K562 (cell line): ENCODE data around the gene MAST1. TPM values are rescaled to one million over a fixed set of nuclear protein-coding genes. Genes with fewer than 3 reads are reported as not detected.
"Not testable (repeated sequence)": the region's sequence is repeated elsewhere in the genome, so short reads cannot be mapped to it uniquely, and the experiment has no call there.

Source experiments
- ATAC-seq: fragments of 200-7000 bp; cut with Tn5 transposase; 3 replicates; pipeline ENCODE4 v1.9.1; 2020; ENCODE audit warnings: moderate library complexity
- BruUV-seq: library from RNA; stranded (reverse); fragments of 400-500 nt; replicated peaks from 2 replicates; lab custom pipeline; 2021; lab: Mats Ljungman, UMichigan
- CTCF ChIA-PET: fragments of 300-600 bp; formaldehyde crosslinking; extraction: SDS; loops from one replicate; lab custom pipeline; 2021; ENCODE audit warnings: low intra/inter-chr PET ratio; lab: Yijun Ruan, JAX
- POLR2A ChIA-PET: fragments of 300-600, 350-650 bp; sonication (Branson Sonifier 250); formaldehyde crosslinking; extraction: SDS; loops from one replicate; lab custom pipeline; 2021; ENCODE audit warnings: antibody characterized with exemption, inconsistent platforms; lab: Yijun Ruan, JAX
- DNase-seq, 4 experiments: peaks; one replicate each; pipeline versions ENCODE4 v3.0.0 to v3.0.0-alpha.2; 2011 to 2018; ENCODE audit warnings: low spot score in 3 of 4, mixed read lengths in 3 of 4; ENCODE audit errors: extremely low read depth in 1 of 4
- FAIRE-seq: peaks from 2 replicates; lab custom pipeline; 2011; peaks lifted over from hg19 to GRCh38; lab: Jason Lieb, UNC
- H2AFZ ChIP-seq: 2 replicates; pipeline ENCODE4 v1.6.0; 2011; ENCODE audit warnings: low read depth, low read length, control low read depth, inconsistent platforms
- H3K27ac ChIP-seq: fragments of 200-600 bp; 3 replicates; pipeline ENCODE4 v1.8.0; 2011; ENCODE audit warnings: low read depth, mild to moderate bottlenecking, control low read depth, inconsistent platforms, low read length, moderate library complexity, mixed read lengths; ENCODE audit errors: extremely low read depth
- H3K27me3 ChIP-seq, 2 experiments: fragments of 300-600 bp in 1 of 2; 2 replicates in 1 of 2; 3 replicates in 1 of 2; pipeline versions ENCODE4 v1.6.0 to v1.8.0; 2011; ENCODE audit warnings: inconsistent platforms in 2 of 2, low read length in 2 of 2, mild to moderate bottlenecking in 1 of 2, mixed read lengths in 1 of 2, moderate library complexity in 1 of 2; ENCODE audit not compliant: control insufficient read depth in 2 of 2, insufficient read depth in 2 of 2
- H3K36me3 ChIP-seq: fragments of 300-600 bp; 3 replicates; pipeline ENCODE4 v1.8.0; 2011; ENCODE audit warnings: mild to moderate bottlenecking, low read length, inconsistent platforms; ENCODE audit not compliant: control insufficient read depth, insufficient read depth
- H3K4me1 ChIP-seq, 2 experiments: fragments of 200-600 bp in 1 of 2; replicated peaks in 1 of 2; 2 replicates in 1 of 2; 3 replicates in 1 of 2; pipeline versions ENCODE4 v1.5.1 to v1.8.0; 2011; ENCODE audit warnings: inconsistent platforms in 2 of 2, low read length in 2 of 2, mild to moderate bottlenecking in 1 of 2, mixed read lengths in 1 of 2, moderate library complexity in 1 of 2; ENCODE audit not compliant: control insufficient read depth in 2 of 2, insufficient read depth in 2 of 2
- H3K4me2 ChIP-seq: 2 replicates; pipeline ENCODE4 v1.6.1; 2011; ENCODE audit warnings: low read length, control low read depth, inconsistent platforms, mixed read lengths; ENCODE audit not compliant: insufficient read depth
- H3K4me3 ChIP-seq: fragments of 200-600 bp; sonication (generic), shearing (Covaris generic); 2 replicates; pipeline ENCODE4 v1.5.1; 2016; ENCODE audit warnings: control low read depth, inconsistent platforms
- H3K79me2 ChIP-seq: fragments of 200-600 bp; 3 replicates; pipeline ENCODE4 v1.8.0; 2011; ENCODE audit warnings: low read length, inconsistent platforms; ENCODE audit not compliant: control insufficient read depth, insufficient read depth
- H3K9ac ChIP-seq, 2 experiments: 2 replicates each; pipeline versions ENCODE4 v1.6.0 to v1.6.1; 2011; ENCODE audit warnings: low read depth in 2 of 2, low read length in 2 of 2, control low read depth in 1 of 2, inconsistent platforms in 1 of 2, mild to moderate bottlenecking in 1 of 2, mixed read lengths in 1 of 2; ENCODE audit not compliant: insufficient read depth in 1 of 2
- H3K9me1 ChIP-seq: one replicate; pipeline ENCODE4 v1.6.0; 2011; ENCODE audit warnings: inconsistent platforms, mild to moderate bottlenecking, low read length, moderate library complexity; ENCODE audit not compliant: control insufficient read depth, insufficient read depth
- H3K9me3 ChIP-seq: replicated peaks from 2 replicates; pipeline ENCODE4 v1.5.1; 2011; ENCODE audit warnings: low read depth, low read length, inconsistent platforms; ENCODE audit not compliant: control insufficient read depth, insufficient read depth
- H4K20me1 ChIP-seq: replicated peaks from 2 replicates; pipeline ENCODE4 v1.6.1; 2011; ENCODE audit warnings: low read length, inconsistent platforms, mixed read lengths; ENCODE audit not compliant: control insufficient read depth, insufficient read depth
- ZBTB33 ChIP-seq: sonication (generic); formaldehyde crosslinking; IDR thresholded peaks from 2 replicates; pipeline ENCODE4 v1.8.1; 2023; ENCODE audit warnings: mild to moderate bottlenecking, missing genetic modification reagents
- ZNF121 ChIP-seq: sonication (generic); formaldehyde crosslinking; conservative IDR thresholded peaks from 2 replicates; pipeline ENCODE4 v1.8.0; 2022; ENCODE audit warnings: missing genetic modification reagents
- ZNF277 ChIP-seq: fragments of 250-450 bp; sonication (Bioruptor Pico); IDR thresholded peaks from 2 replicates; pipeline ENCODE4 v1.8.0; 2022; ENCODE audit warnings: inconsistent platforms, mild to moderate bottlenecking, moderate library complexity, borderline replicate concordance
- WGBS: fragments of 100-300 bp; shearing (Covaris generic); methylation state at CpG from one replicate; pipeline ENCODE4 v1.1.6; 2016; ENCODE audit warnings: low coverage, mixed read lengths; ENCODE audit not compliant: insufficient coverage; ENCODE audit errors: missing lambda C conversion rate; 5-methylcytosine and 5-hydroxymethylcytosine counted together
- in situ Hi-C: fragments of 300-500 bp; cut with MboI; formaldehyde crosslinking; loops from 4 replicates; pipeline ENCODE4 v1.15.0; 2018; ENCODE audit warnings: inconsistent platforms, mixed read lengths
- intact Hi-C: fragments of 100-400 bp; cut with micrococcal nuclease; formaldehyde crosslinking; loops from 2 replicates; pipeline ENCODE4 v1.14.2; 2022
- polyA plus RNA-seq, 8 experiments: library from polyadenylated mRNA; depleted of rRNA in 4 of 8; stranded (reverse) in 5 of 8; unstranded in 3 of 8; fragments of >200 nt; fragmentation: Nextera tagmentation in 2 of 8; fragmentation: Illumina TruSeq in 1 of 8; extraction: Ambion mirVana in 2 of 8; extraction: Trizol in 1 of 8; gene quantifications; 2 replicates each; pipeline versions ENCODE4 v1.2.1 to v1.2.3, GENCODE V29; 2011 to 2014; ENCODE audit warnings: inconsistent platforms in 1 of 8, missing spikeins in 1 of 8
- total RNA-seq, 7 experiments: library from RNA; depleted of rRNA in 6 of 7; stranded (reverse); fragments of >200 nt in 6 of 7; fragmentation: Illumina TruSeq in 2 of 7; extraction: Trizol in 2 of 7; gene quantifications; 2 replicates each; pipeline versions ENCODE4 v1.2.1 to v1.2.3, GENCODE V29; 2011 to 2021; ENCODE audit warnings: low replicate concordance in 1 of 7

Gene MAST1
- total and polyA plus RNA-seq, 9 of the 15 experiments (the other 6 are each of a cell fraction or from before 2014, with no cell fraction given), result 0.48 to 10.3 (median 3.9) TPM

- Histone ChIP-seq H3K4me1 (peaks cover 2 to 11% of the 10 kb centered on the region in 2 experiments; a peak in 1 of 5 replicates), H3K36me3 (peaks cover 16% of the 10 kb centered on the region; the same call in 2 of the 3 replicates)
- FAIRE-seq, ATAC-seq, H3K4me3 ChIP-seq, intact Hi-C loops, H4K20me1 ChIP-seq, H3K27ac ChIP-seq, H3K4me2 ChIP-seq, BruUV-seq, DNase-seq, in situ Hi-C loops, H3K79me2 ChIP-seq, H3K27me3 ChIP-seq, H3K9me3 ChIP-seq, H3K9me1 ChIP-seq, H2AFZ ChIP-seq, H3K9ac ChIP-seq: not testable (repeated sequence)
- 84% methylated on average over 6 of the region's 6 CpGs for whole genome bisulfite sequencing
- ChIA-PET POLR2A (interaction anchor here (2.5 to 2.8 kb wide), 2 partner anchors 11 to 13 kb away, joined by 9 read pairs; partner anchors contain the start of gene RNASEH2A), CTCF (interaction anchor here (0.7 kb wide), 1 partner anchor 68 kb away, joined by 3 read pairs; no protein-coding TSS in a partner anchor)
- TF ChIP-seq ZNF121 (CRISPR knock-in tag) (peak; percentile 60), ZNF277 (CRISPR knock-in tag) (0 out of 2 replicates have a peak, but pooled peaks have one; percentile 26)
Measured at GRCh38 chr19:12817188-12817587, 21.1 kb upstream of the MAST1 start.

- Histone ChIP-seq H3K36me3 (peaks cover 16% of the 10 kb centered on the region; the same call in 2 of the 3 replicates), H3K4me1 (peaks cover 2 to 11% of the 10 kb centered on the region in 2 experiments; a peak in 1 of 5 replicates)
- H3K4me2 ChIP-seq, H3K4me3 ChIP-seq, H2AFZ ChIP-seq, H3K27me3 ChIP-seq, H3K9me1 ChIP-seq, H3K79me2 ChIP-seq, H3K27ac ChIP-seq, H3K9me3 ChIP-seq, intact Hi-C loops, DNase-seq, BruUV-seq, H4K20me1 ChIP-seq, FAIRE-seq, in situ Hi-C loops, ATAC-seq, H3K9ac ChIP-seq: not testable (repeated sequence)
- TF ChIP-seq ZBTB33, result 0 out of 2 replicates have a peak, but pooled peaks have one; percentile 50
- CTCF ChIA-PET, result interaction anchor here (0.7 kb wide), 1 partner anchor 69 kb away, joined by 3 read pairs; no protein-coding TSS in a partner anchor
- WGBS, result 89% methylated on average over 11 of the region's 11 CpGs
- POLR2A ChIA-PET, result interaction anchor here (0.7 to 2.5 kb wide), 2 partner anchors 12 to 701 kb away, joined by 4 to 9 read pairs; no protein-coding TSS in a partner anchor
Measured at GRCh38 chr19:12817810-12818209, 20.5 kb upstream of the MAST1 start.
